ENCODE data around the gene LDLRAD3. TPM values are rescaled to one million over a fixed set of nuclear protein-coding genes. Genes with fewer than 3 reads are reported as not detected.

LDLRAD3 gene
- total and polyA plus RNA-seq, 12 donors: 0.87 to 5.1 (median 1.7) TPM

DNA sequence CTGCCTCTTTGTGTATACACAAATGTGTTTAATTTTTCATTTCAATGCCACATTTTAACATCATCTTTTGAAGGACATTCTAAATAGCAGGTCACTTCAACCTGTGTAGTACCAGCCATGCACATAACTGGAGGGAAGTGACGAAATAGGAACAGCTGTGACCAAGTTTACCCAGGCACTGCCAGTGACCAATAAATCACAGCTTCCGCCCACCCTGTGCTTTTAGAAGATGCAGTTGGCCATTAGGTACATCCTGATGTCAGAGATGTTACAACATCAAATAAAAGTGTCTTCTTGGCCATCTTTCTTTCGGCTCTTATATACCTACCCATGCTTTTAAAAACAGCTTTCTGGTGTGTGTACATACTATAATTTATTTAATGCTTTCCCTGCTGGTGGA is 7.8 kb downstream of the LDLRAD3 start:
- H3K36me3 ChIP-seq: no peaks in the 10 kb centered on the region
- no peak for DNase-seq
- no peaks in the 10 kb centered on the region for H3K9me3 ChIP-seq
- no peak overlapping the region for H3K27ac ChIP-seq
- 93 to 96% methylated on average over 3 of the region's 3 CpGs for WGBS, 2 donors
- TF ChIP-seq CTCF (IDR thresholded peaks at IDR 0.05): no peak
- intact Hi-C loops (cut with DNase I): no loop called here
- no peak overlapping the region for H3K4me3 ChIP-seq
- ATAC-seq: no peak
- H3K27me3 ChIP-seq: no peaks in the 10 kb centered on the region
- H3K4me1 ChIP-seq: peaks cover 0 to 7% (median 0%) of the 10 kb centered on the region in 9 donors

DNA sequence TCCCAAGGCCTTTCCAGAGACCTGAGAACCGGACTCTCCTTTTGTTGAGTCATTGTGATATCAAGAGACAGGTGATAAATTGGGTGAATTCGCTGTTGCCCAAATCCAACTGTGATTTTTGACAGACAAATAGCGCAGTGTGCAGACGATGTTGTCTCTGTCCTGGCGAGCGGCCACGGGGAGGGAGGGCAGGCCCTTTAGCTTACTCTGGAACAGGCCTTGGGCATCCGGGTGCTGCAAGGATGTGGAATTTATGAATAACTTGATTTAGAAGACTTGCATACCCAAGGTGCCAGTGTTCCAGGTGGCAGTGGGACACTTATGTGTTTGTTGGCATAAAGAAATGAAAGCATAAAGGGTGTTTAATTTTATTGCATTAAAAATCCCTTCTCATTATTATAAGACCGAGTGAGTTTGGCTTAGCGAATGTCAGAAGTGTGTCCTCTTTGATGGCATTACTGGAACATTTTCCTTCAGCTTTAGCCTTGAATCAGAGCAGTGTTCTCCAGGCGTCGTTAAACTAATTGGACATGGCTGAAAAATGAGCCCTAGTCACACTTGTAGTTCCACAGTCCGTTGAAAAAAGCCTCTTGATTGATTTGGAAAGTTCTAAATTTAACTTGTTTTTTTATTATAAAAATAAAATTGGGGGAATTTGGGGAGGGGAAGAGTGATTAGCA is 9.4 kb downstream of the LDLRAD3 start:
- H3K27me3 ChIP-seq: no peaks in the 10 kb centered on the region
- DNase-seq (peak in 1 of 2 donors; percentile 25), ATAC-seq (no peak)
- H3K9me3 ChIP-seq: no peaks in the 10 kb centered on the region
- intact Hi-C loops (cut with DNase I): no loop called here
- no peak overlapping the region for H3K27ac ChIP-seq
- 80 to 86% methylated on average over 13 of the region's 13 CpGs for WGBS, 2 donors
- no peak for TF ChIP-seq CTCF (IDR thresholded peaks at IDR 0.05)
- peaks cover 0 to 7% (median 0%) of the 10 kb centered on the region in 9 donors for H3K4me1 ChIP-seq
- no peak overlapping the region for H3K4me3 ChIP-seq
- no peaks in the 10 kb centered on the region for H3K36me3 ChIP-seq

- Histone ChIP-seq H3K4me3 (no peak overlapping the region), H3K27ac (no peak overlapping the region), H3K4me1 (peaks cover 0 to 4% (median 0%) of the 10 kb centered on the region in 9 donors), H3K36me3 (no peaks in the 10 kb centered on the region), H3K27me3 (no peaks in the 10 kb centered on the region), H3K9me3 (no peaks in the 10 kb centered on the region)
- ATAC-seq: no peak
- no peak for DNase-seq
- no peak for TF ChIP-seq CTCF (IDR thresholded peaks at IDR 0.05)
- intact Hi-C loops (cut with DNase I): no loop called here
- 89 to 93% methylated on average over 3 of the region's 3 CpGs for WGBS, 2 donors
These were observed 10.3 kb downstream of the LDLRAD3 start for GRCh38 chr11:35954205-35954604.

GRCh38 chr11:35955636-35956035 is 11.8 kb downstream of the LDLRAD3 start:
- no peaks in the 10 kb centered on the region for H3K36me3 ChIP-seq
- no peak overlapping the region for H3K4me3 ChIP-seq
- H3K4me1 ChIP-seq: peaks cover 0 to 4% (median 0%) of the 10 kb centered on the region in 9 donors
- no peak overlapping the region for H3K27ac ChIP-seq
- intact Hi-C loops (cut with DNase I): no loop called here
- H3K9me3 ChIP-seq: no peaks in the 10 kb centered on the region
- H3K27me3 ChIP-seq: no peaks in the 10 kb centered on the region
- DNase-seq (no peak), ATAC-seq (no peak)
- no peak for TF ChIP-seq CTCF (IDR thresholded peaks at IDR 0.05)
